Esophagus squamous epithelium (tissue), 5 donors: ENCODE data around the gene DLG2. TPM values are rescaled to one million over a fixed set of nuclear protein-coding genes. Genes with fewer than 3 reads are reported as not detected.
"Not testable (repeated sequence)": the region's sequence is repeated elsewhere in the genome, so short reads cannot be mapped to it uniquely, and the experiment has no call there.

Experiments
- DNase-seq: peaks from one replicate; lab custom pipeline; 2025; lab: John Stamatoyannopoulos, UW
- H3K27ac ChIP-seq, 4 donors: fragments of 200-600 bp; sonication (generic); one replicate each; pipeline ENCODE4 v1.5.1; 2016 to 2019; ENCODE audit warnings: mild to moderate bottlenecking in 1 of 4
- H3K27me3 ChIP-seq, 4 donors: fragments of 200-600 bp; sonication (generic); 1 replicate in 3 of 4; 2 replicates in 1 of 4; pipeline versions ENCODE4 v1.5.1 to v1.6.0; 2017 to 2021; ENCODE audit warnings: antibody characterized with exemption in 1 of 4
- H3K36me3 ChIP-seq, 3 donors: fragments of 200-600 bp; sonication (generic); one replicate each; pipeline ENCODE4 v1.5.1; 2016 to 2019
- H3K4me1 ChIP-seq, 3 donors: fragments of 200-600 bp; sonication (generic); one replicate each; pipeline ENCODE4 v1.5.1; 2017 to 2019
- H3K4me3 ChIP-seq, 4 donors: fragments of 200-600 bp; sonication (generic); 1 replicate in 3 of 4; 2 replicates in 1 of 4; pipeline ENCODE4 v1.5.1; 2016 to 2019; ENCODE audit warnings: mild to moderate bottlenecking in 2 of 4, moderate library complexity in 1 of 4
- H3K9me3 ChIP-seq, 3 donors: fragments of 200-600 bp; sonication (generic); one replicate each; pipeline ENCODE4 v1.5.1; 2016 to 2019
- POLR2A ChIP-seq, 4 donors: fragments of 450-650 bp; IDR thresholded peaks; one replicate each; pipeline ENCODE4 v1.6.1; 2017; ENCODE audit warnings: antibody characterized with exemption in 4 of 4, mild to moderate bottlenecking in 4 of 4, moderate library complexity in 3 of 4
- WGBS, 2 donors: methylation state at CpG; one replicate each; pipeline ENCODE4 v1.1.5; 2018; 5-methylcytosine and 5-hydroxymethylcytosine counted together
- intact Hi-C: fragments of 100-400 bp; cut with DNase I; formaldehyde crosslinking; loops from one replicate; pipeline ENCODE4 v1.15.0; 2022
- total RNA-seq, 4 donors: library from RNA; depleted of rRNA; stranded (reverse); fragments of >200 nt; gene quantifications; one replicate each; pipeline ENCODE4 v1.1.0, GENCODE V29; 2016
- TF ChIP-seq, protein P1 (sequence below), 6 experiments: fragments of 450-650 bp in 4 of 6; fragments of 200-600 bp in 2 of 6; sonication (generic) in 2 of 6; IDR thresholded peaks; one replicate each; pipeline ENCODE4 v1.5.1; 2016 to 2019; ENCODE audit warnings: antibody characterized with exemption in 6 of 6, mild to moderate bottlenecking in 4 of 6, moderate library complexity in 4 of 6
- donor health status: DM: yes; HTN: yes; CAD: no.

The DLG2 gene
- total RNA-seq, 4 donors from 2014 or later: 2.9 to 27.7 (median 12.6) TPM

DNA sequence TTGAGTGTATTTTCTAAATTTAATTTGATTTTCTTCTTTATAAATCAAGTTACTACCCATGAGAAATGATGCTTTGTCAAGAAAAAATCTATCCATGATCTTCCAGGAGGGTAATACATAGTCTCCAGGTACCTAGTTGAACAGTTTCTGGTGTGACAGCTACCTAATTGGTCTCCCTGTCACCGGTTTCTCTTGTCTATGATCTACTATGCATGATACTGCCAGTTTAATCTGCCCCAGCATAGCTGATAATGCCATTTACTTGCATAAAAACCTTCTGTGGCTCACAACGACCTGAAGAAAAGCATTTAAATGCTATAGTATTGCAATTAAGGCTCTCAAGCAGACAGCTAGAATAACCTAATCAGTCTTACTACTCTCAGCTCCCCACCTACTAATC lies 349.5 kb downstream of the DLG2 start:
- Histone ChIP-seq H3K27me3 (no peaks in the 10 kb centered on the region), H3K4me1 (no peaks in the 10 kb centered on the region), H3K4me3 (no peak overlapping the region), H3K36me3 (no peaks in the 10 kb centered on the region), H3K9me3 (no peaks in the 10 kb centered on the region), H3K27ac (no peak overlapping the region)
- intact Hi-C loops: no loop called here
- WGBS, 2 donors: 33 to 43% methylated on average over 2 of the region's 2 CpGs
- no peak for DNase-seq
- no peak for TF ChIP-seq POLR2A (IDR thresholded peaks at IDR 0.05)
- TF ChIP-seq, protein P1, sequence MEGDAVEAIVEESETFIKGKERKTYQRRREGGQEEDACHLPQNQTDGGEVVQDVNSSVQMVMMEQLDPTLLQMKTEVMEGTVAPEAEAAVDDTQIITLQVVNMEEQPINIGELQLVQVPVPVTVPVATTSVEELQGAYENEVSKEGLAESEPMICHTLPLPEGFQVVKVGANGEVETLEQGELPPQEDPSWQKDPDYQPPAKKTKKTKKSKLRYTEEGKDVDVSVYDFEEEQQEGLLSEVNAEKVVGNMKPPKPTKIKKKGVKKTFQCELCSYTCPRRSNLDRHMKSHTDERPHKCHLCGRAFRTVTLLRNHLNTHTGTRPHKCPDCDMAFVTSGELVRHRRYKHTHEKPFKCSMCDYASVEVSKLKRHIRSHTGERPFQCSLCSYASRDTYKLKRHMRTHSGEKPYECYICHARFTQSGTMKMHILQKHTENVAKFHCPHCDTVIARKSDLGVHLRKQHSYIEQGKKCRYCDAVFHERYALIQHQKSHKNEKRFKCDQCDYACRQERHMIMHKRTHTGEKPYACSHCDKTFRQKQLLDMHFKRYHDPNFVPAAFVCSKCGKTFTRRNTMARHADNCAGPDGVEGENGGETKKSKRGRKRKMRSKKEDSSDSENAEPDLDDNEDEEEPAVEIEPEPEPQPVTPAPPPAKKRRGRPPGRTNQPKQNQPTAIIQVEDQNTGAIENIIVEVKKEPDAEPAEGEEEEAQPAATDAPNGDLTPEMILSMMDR (IDR thresholded peaks at IDR 0.05): no peak

DNA sequence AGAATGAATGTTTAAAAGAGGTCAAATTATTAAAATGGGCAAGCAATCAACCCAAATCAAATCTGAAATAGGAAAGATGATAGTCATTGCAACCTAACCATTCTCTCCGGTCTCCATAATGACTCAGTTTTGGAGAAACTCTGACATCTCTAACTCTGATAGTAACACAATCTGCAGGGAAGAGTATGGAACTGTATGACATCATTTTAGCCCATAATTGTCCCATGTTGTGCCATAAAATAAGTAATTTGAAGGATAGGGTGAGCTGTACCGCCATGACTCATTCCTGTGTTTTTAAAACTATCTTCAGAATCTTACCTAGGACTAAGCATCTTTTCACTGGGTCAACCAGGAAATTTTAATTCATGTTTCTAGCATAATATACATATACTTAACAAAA lies 350.8 kb downstream of the DLG2 start:
- Histone ChIP-seq H3K27ac (no peak overlapping the region), H3K4me1 (no peaks in the 10 kb centered on the region), H3K9me3 (peaks cover 0 to 1% (median 0%) of the 10 kb centered on the region in 3 donors), H3K36me3 (no peaks in the 10 kb centered on the region), H3K27me3 (no peaks in the 10 kb centered on the region), H3K4me3 (no peak overlapping the region)
- TF ChIP-seq, protein P1 (IDR thresholded peaks at IDR 0.05): no peak
- no peak for TF ChIP-seq POLR2A (IDR thresholded peaks at IDR 0.05)
- WGBS, 2 donors: 77 to 85% methylated on average over 2 of the region's 2 CpGs
- no peak for DNase-seq
- intact Hi-C loops: no loop called here

DNA sequence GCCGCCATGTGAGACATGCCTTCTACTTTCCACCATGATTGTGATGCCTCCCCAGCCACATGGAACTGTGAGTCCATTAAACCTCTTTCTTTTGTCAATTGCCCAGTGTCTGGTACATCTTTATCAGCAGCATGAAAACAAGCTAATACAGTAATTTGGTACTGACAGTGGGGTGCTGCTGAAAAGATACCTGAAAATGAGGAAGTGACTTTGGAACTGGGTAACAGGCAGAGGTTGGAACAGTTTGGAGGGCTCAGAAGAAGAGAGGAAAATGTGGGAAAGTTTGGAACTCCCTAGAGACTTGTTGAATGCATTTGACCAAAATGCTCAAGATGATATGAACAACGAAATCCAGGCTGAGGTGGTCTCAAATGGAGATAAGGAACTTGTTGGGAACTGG lies 356.8 kb downstream of the DLG2 start:
- H3K9me3 ChIP-seq, H3K27ac ChIP-seq, H3K36me3 ChIP-seq, H3K27me3 ChIP-seq, intact Hi-C loops, DNase-seq, H3K4me1 ChIP-seq, H3K4me3 ChIP-seq: not testable (repeated sequence)
- 66 to 68% methylated on average over 2 of the region's 2 CpGs for WGBS, 2 donors

DNA sequence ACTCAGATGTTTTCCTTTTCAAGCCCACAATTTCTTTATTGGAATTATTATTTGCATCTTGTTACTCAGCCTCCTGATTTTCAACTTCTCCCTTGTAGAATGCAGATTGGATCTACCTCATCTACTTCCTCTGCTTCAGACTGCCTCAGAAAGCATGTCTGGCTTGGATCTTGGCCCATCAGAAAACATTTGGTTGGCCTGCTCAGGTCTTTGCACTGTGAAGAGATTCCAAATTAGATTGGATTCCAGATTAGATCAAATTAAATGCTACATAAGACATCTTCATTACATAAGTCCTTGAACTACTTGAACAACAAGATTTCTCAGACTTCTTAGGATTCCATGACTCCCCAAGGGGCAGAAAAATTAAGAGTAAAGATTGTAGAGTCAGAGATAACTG lies 358.0 kb downstream of the DLG2 start:
- no peak overlapping the region for H3K27ac ChIP-seq
- peaks cover 0 to 8% (median 0%) of the 10 kb centered on the region in 3 donors for H3K9me3 ChIP-seq
- no peaks in the 10 kb centered on the region for H3K36me3 ChIP-seq
- H3K27me3 ChIP-seq: no peaks in the 10 kb centered on the region
- H3K4me1 ChIP-seq: no peaks in the 10 kb centered on the region
- TF ChIP-seq POLR2A (IDR thresholded peaks at IDR 0.05): no peak
- TF ChIP-seq, protein P1 (IDR thresholded peaks at IDR 0.05): no peak
- no peak for DNase-seq
- H3K4me3 ChIP-seq: no peak overlapping the region
- intact Hi-C loops: no loop called here

DNA sequence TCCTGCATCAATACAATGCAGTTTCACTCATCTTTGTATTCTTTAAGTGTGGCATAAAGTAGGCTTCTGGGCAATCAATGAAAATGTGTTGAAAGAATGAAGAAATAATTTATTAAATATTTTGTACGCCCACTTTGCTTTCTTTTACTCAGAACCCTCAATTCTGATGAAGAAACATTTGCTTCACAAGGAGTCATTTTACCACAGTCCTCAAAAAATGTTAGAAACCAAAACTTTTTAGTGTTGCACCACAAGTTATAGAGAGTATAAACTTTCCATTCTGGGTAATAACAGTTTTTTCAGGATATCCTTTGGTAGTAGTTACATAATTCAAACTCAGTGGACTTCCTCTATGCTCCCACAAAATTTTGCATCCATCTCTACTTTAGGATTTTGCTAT lies 360.5 kb downstream of the DLG2 start:
- DNase-seq: no peak
- peaks cover 0 to 13% (median 0%) of the 10 kb centered on the region in 3 donors for H3K9me3 ChIP-seq
- intact Hi-C loops: no loop called here
- no peaks in the 10 kb centered on the region for H3K36me3 ChIP-seq
- H3K27ac ChIP-seq: no peak overlapping the region
- H3K27me3 ChIP-seq: no peaks in the 10 kb centered on the region
- no peak for TF ChIP-seq POLR2A (IDR thresholded peaks at IDR 0.05)
- TF ChIP-seq, protein P1 (IDR thresholded peaks at IDR 0.05): no peak
- 71 to 75% methylated on average over 1 of the region's 1 CpG for WGBS, 2 donors
- H3K4me3 ChIP-seq: no peak overlapping the region
- no peaks in the 10 kb centered on the region for H3K4me1 ChIP-seq

DNA sequence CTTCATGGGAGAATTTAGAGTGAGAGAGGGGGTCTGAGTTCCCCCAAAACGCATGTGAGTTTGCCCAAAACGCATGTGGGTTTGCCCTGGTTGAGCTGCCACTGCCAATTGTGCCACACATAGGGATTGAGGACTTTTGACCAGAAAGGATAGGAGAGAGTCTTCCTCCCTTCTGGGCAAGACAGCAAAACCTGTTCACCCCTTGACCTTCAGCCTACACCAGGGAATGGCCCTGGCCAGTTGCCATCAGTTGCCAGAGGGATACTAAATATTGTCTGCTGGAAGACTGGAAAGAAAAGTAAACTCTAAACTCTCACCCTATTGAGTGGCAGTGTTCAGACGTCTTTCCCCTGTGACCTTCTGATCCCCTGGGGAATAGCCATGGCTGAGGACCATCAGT lies 363.8 kb downstream of the DLG2 start:
- H3K9me3 ChIP-seq: peaks cover 0 to 5% (median 0%) of the 10 kb centered on the region in 3 donors

More for the DNA sequence above, 363.8 kb downstream of the DLG2 start:
- 50 to 67% methylated on average over 3 of the region's 3 CpGs for WGBS, 2 donors
- no peak for DNase-seq
- intact Hi-C loops: no loop called here
- Histone ChIP-seq H3K4me3 (no peak overlapping the region), H3K27ac (no peak overlapping the region), H3K36me3 (no peaks in the 10 kb centered on the region), H3K27me3 (no peaks in the 10 kb centered on the region), H3K4me1 (no peaks in the 10 kb centered on the region)
- TF ChIP-seq, protein P1 (IDR thresholded peaks at IDR 0.05): no peak
- no peak for TF ChIP-seq POLR2A (IDR thresholded peaks at IDR 0.05)
